Inflammatory macrophage treated with lipopolysaccharide for 1 hour (primary cell): ENCODE data around the gene ARMH1.
A peak's percentile ranks its signal among the peaks of the same experiment; 100 is the strongest.
"Not testable (repeated sequence)": the region's sequence is repeated elsewhere in the genome, so short reads cannot be mapped to it uniquely, and the experiment has no call there.

Experiments used
- DNase-seq, 2 donors: peaks; one replicate each; pipeline ENCODE4 v3.0.0-alpha.2; 2020 to 2022

ARMH1 gene

GRCh38 chr1:44645476-44646244, 28.9 kb upstream of the ARMH1 start:
- no peak for DNase-seq

GRCh38 chr1:44646261-44647110, 28.0 kb upstream of the ARMH1 start:
- DNase-seq, result no peak

- DNase-seq, result no peak
These were observed 26.6 kb upstream of the ARMH1 start for GRCh38 chr1:44647896-44648295.

- no peak for DNase-seq
These were observed 25.8 kb upstream of the ARMH1 start for GRCh38 chr1:44648529-44649250.

GRCh38 chr1:44649788-44650158, 24.7 kb upstream of the ARMH1 start:
- DNase-seq, result no peak

- DNase-seq, result no peak
These were observed 24.2 kb upstream of the ARMH1 start for GRCh38 chr1:44650159-44650831.

GRCh38 chr1:44651069-44651468, 23.4 kb upstream of the ARMH1 start:
- DNase-seq, result no peak

GRCh38 chr1:44652445-44653106, 21.9 kb upstream of the ARMH1 start:
- peak; percentile 24 to 90 for DNase-seq

- no peak for DNase-seq
These were observed 21.2 kb upstream of the ARMH1 start for GRCh38 chr1:44653107-44653964.

GRCh38 chr1:44654621-44655187, 19.8 kb upstream of the ARMH1 start:
- no peak for DNase-seq

- no peak for DNase-seq
These were observed 18.9 kb upstream of the ARMH1 start for GRCh38 chr1:44655609-44656008.

GRCh38 chr1:44659566-44659965, 14.9 kb upstream of the ARMH1 start:
- no peak for DNase-seq

GRCh38 chr1:44660176-44660575, 14.3 kb upstream of the ARMH1 start:
- DNase-seq, result no peak

GRCh38 chr1:44661781-44662682, 12.5 kb upstream of the ARMH1 start:
- no peak for DNase-seq

- no peak for DNase-seq
These were observed 11.9 kb upstream of the ARMH1 start for GRCh38 chr1:44662683-44663030.

GRCh38 chr1:44663417-44663816, 11.1 kb upstream of the ARMH1 start:
- no peak for DNase-seq

- peak; percentile 69 to 80 for DNase-seq
These were observed 9.7 kb upstream of the ARMH1 start for GRCh38 chr1:44664730-44665370.

GRCh38 chr1:44666719-44667118, 7.8 kb upstream of the ARMH1 start:
- not testable (repeated sequence) for DNase-seq
